DMS153 (cell line): ENCODE measurements around the gene COX5A.

Experiments used
- DNase-seq: peaks from one replicate; lab custom pipeline; 2025; lab: John Stamatoyannopoulos, UW

COX5A gene

GRCh38 chr15:74870436-74871215 is 67.2 kb downstream of the COX5A start:
- no peak for DNase-seq
